GOT3 (cell line): ENCODE data around the gene PROX1.

Source experiments
- DNase-seq: peaks from one replicate; lab custom pipeline; 2025; ENCODE audit warnings: mixed read lengths; lab: John Stamatoyannopoulos, UW

The PROX1 gene

DNA sequence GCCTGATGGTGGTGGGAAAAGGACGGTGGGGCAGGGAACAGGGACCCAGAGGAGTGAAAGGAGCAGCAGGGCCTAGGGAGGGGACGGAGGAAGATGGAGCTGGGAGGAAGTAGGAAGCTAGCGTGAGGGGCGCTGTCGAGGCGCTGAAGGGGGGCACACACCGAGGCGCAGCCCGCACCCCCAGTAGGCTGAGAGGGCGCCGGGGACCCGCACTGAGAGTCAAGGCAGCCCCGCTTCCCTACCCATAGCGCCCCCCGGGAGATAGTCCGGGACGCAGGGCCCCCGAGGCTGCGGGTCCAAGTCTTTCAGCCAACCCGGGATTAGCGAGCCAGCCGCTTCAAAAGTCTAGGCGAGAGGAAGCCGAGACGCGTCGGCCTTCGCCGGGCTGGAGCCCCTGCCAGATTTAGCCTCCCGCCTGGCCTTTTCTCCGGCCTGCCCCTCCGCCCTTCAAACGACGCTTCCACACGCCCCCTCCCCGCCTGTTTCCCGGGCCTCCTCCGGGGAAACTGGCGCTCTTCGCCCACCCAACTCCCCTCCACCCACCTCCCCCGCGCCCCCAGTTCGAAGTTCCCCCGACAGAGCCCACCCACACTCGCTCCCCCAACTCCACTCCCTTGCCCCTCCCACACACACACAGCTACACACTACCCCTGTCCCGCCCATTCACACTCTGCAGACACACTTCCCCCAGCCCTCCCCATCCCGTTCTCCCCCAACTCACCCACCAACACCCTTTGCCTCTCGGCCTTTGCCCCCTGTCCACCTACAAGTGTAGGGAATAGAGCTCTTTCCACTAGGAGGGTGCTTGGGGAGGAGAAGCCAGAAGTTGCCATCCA is 7.8 kb upstream of the PROX1 start:
- DNase-seq: no peak

DNA sequence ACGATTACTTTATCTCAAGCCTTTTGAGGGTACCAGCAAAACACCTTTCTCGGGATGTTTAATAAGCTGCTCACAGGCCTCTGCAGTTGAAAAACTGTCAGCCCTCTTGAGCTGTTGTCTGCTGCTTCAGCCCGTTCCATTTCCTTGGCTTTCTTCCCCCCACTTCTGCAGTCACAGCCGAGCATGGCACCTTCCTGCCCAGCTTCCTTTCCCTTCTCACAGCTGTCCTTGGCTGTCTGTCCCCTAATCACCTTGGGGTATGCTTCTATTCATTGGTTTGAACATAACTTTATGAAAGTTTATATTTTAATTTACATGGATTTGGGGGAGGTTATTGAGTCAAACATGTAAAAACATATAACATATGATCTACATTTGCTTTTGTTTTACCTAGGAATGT is 6.9 kb upstream of the PROX1 start:
- no peak for DNase-seq

DNA sequence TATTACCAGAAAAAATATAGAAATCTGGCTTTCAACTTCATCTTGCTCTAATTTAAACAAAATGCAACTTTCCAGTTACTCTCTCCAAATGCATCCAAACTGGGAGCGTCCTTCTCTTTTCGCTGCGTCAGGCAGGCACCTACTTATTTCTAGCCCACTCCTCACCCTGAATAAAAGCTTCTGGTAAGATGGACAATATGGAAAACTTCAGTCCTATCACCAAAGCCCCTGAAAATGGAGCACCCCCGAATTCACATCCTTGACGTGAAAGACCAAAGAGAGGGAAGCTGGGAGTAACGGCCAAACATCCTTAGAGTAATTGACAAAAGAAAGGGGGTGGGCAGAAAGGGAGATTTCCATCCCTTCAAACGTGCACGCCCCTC is 5.5 kb upstream of the PROX1 start:
- DNase-seq: no peak

DNA sequence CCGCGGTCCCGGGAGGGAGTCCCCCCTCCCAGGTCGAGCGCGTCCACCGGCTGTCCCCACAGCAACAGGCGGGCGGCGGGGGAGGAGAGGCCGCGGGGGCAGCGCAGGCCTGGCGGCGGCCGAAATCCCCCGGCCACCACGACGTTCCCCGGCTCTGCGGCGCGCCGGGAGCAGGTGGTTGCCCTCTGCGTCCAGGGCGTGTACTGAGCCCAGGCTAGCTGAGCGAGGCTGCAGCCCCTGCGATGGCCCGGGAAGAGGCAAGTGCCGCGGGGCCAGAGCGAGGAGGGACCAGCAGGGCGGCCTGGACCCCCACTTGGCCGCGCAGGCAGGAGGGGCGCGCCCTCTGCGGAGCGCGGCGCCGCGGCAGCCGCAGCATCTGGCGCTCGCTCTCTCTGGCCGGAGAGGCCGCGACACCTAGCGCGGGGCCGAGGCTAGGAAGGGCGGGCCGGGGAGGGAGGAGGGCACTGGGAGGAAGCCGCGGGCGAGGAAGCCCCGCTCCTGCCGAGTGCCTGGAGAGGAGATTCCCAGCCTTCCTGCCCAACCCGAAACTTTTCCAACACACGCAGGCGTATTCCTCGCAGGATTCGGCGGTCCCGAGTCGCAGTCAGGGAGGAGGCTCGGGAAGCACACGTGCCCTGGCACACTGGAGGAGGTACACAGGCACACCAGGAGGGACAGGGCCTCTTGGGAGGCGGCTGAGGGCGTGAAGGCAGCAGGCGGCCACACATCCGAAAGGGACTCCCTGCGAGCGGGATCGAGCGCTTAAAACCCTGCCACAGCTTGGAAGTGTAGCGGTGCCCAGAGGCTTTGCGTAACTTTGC is 4.9 kb upstream of the PROX1 start:
- DNase-seq: no peak

DNA sequence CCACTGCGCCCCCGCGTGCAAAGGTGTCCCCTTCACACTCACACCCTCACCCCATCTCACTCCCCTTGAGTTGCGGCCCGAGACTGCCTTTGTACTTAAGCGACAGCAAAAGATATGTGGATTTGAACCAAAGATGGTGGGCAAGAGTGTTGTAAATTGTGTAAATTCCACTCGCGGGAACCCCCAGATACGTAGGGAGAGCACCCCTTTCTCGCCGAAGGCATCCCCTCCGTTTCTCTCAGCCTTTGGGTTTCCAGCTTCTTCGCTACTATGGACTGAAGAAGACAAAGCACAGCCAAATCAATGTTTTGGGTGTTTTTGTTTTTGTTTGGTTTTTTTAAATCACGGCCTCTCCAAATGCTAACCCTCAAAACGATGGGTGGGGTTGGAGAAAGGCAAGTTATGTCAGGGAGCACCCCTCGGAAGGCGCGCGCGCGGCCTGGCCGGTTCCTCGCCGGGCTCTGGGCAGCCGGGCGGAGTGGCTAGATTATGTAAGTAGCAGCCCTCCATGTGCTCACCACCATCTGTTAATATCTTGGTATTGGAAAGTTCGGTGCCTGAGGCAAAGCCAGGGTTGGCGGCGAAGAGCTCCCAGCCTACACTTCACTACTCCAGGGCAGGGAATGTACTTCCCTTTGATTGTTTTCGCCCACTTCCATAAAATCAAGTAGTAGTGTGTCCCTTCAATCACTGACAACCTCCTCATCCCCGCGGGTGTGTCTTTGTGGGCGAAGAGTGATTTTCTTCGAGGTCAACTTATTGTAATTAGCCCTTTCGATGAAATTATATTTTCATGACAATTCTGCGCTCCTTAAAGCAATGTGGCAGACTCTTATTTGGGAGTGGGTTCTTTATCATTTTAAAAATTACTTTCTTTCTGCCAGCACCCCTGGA is 4.0 kb upstream of the PROX1 start:
- DNase-seq: no peak

DNA sequence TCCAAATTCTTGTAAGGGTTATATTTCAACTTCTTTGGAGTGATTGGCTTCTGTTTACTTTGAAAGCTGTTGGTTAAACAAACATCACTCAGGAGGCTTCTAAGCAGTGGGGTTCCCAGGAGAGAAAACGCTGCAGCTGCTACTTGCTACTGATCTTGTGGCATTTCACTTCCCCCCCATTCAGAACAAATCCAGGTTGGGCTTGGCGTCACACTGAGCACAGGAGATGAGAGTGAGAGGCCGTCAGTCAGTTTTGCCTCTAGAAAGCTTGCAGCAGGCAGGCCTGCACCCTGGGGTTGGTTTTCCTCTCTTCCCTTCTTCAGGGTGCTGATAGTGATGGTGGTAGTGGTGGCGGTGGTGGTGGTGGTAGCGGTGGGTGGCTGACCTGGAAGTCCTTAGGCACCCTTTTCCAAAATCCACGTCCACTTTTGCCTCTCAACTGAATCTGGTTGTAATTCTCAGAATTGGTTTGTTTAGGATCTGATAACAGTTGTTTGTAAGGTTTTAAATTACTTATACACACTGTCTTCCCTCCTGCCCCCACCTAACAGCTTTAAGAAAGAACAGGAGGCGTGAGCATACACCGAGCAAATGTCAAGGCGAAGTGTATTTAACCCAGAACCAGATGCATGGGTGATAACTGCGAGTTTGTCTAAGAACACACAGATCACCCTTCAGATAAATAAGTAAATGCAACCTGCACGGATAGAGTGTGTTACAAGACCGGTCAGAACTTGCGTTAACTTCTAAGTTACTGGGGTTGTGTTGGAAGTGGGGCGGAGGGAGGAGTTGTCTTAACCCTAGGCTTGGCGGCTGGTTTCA is 3.2 kb upstream of the PROX1 start:
- no peak for DNase-seq

DNA sequence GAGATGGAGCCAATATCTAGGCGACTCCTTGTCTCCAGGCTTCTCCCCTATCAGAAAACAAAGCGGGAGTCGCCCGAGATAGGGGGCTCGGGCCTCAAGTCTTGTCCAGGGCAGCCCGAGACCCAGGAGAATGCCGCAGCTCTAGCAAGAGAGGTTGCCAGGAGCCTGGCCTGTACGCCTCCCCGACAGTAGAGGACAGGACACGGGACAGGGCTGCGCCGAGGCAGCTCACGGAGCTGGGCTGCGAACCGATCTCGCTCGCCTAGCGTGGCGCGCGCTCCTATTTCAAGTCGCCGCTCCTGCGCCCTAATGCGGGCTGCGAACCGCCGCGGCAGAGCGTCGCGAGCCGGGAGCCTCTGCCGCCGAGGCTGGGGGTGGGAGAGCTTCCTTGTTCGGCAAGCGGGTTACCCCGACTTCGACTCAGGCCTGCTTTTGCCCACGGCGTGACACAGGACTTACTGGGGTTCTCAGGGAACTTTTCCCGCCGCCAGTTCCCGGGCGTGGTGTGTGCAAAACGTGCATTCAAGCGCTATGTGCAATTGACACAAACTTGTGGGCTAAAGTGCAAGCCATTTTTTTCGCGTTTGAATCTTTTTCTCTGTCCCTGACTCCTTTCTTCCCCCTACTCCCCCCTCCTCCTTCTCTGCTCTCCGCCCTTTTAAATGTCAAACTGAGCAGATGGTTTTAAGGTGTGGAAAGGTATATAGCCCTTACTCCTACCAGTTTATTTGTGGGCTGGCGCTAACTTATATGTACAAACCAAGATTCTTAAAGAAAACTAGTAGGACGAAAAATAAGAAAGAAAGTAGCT is 2.4 kb upstream of the PROX1 start:
- DNase-seq: no peak

DNA sequence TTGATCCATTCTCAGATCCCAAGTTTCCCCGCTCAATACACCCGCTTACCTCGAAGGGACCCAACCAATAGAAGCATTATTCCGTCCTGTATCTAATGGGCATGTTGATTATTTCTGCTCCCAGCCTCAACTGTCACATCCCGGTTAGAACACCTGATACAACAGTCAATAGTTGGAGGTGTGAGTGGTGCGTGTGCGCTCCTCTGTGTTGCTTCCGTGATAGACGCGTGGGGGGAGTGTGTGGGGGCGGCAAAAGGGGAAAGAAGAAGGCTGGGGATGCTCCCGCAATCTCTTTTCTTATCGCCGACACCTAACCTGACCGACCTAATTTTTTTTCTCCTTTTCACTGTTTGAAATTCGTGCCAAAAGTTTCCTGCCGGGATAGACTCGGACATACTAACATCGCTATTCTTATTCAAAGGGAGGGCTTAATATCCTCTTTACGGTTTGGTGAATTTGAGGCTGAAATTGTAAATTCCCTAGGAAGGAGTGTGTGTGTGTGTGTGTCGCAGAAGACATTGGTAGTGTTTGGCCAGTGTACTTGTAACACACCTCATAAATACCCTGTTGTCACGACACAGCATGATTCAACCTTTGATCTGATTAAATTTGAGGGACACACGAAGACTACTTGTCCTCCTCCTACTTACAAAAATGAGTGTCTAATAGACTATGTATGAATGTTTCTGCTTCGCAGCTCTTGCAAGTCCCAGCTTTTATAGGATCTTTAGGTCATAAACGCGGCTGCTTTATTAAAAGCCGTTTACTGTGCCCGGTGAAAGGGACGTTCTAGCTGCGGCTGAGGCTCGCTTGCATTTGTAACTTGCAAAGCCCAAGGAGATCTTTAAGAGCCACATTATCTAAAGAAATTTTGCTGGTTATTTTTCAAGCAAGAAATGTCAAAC is 1.5 kb upstream of the PROX1 start:
- DNase-seq: no peak

DNA sequence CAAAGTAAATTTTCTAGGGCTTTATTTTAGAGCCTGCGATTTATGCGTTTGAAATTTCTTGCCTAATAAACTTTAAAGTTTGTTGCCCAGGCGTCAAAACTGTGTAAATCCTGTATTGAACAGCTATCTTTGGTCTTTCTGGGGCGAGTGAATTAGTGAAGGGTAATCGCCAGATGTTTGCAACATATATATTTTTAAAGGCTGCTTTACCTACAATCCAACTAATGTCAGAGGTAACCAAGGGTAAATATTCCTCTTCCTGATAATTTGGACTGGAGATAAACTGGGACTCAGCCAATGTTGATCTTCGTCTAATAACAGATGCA is 885 bp upstream of the PROX1 start:
- no peak for DNase-seq

DNA sequence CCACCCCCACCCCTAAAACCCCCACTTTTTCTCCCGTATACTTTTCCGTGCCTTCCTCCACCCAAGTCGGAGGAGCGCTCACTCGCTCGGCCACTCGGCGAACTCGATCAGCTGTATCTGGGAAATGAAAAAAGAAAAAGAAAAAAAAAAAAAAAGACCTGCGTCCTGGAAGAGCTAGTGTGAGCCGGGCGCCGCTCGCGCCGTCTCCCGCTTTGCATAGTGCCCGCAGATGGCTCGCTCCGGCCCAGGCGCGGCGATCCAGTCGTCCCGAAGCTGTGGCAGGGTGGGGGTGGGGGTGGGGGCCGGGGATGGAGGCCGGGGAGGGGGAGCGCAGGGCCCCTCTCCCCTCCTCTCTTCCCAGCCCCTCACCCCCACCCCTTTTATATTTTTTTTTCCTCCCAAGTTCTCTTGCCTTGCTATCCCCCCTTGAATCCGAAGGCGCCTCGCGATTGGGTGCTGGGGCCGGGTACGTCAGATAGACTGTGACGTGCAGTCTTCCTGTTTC is 299 bp upstream of the PROX1 start:
- no peak for DNase-seq

DNA sequence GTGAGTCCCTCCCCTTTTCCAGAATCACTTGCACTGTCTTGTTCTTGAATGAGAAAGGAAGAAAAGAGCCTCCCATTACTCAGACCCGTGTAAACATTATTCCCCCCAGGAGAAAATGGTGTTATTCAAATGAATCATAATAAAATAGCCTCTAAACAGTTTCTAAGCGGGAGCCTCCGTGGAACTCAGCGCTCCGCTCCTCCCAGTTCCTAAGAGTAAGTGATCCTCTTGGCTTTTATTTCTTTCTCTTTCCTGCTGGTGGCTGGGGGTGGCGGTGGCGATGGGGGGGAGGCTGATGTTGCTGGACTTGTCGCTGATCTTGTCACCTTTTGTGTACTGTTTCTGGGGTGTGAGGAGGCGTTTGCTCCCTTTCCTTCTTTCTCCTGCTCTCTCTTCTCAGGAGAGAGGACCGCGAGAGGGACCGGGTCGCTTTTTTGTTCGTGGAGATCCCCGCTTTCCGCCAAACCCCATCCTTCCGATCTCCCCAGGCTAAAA is 781 bp downstream of the PROX1 start:
- DNase-seq: no peak

DNA sequence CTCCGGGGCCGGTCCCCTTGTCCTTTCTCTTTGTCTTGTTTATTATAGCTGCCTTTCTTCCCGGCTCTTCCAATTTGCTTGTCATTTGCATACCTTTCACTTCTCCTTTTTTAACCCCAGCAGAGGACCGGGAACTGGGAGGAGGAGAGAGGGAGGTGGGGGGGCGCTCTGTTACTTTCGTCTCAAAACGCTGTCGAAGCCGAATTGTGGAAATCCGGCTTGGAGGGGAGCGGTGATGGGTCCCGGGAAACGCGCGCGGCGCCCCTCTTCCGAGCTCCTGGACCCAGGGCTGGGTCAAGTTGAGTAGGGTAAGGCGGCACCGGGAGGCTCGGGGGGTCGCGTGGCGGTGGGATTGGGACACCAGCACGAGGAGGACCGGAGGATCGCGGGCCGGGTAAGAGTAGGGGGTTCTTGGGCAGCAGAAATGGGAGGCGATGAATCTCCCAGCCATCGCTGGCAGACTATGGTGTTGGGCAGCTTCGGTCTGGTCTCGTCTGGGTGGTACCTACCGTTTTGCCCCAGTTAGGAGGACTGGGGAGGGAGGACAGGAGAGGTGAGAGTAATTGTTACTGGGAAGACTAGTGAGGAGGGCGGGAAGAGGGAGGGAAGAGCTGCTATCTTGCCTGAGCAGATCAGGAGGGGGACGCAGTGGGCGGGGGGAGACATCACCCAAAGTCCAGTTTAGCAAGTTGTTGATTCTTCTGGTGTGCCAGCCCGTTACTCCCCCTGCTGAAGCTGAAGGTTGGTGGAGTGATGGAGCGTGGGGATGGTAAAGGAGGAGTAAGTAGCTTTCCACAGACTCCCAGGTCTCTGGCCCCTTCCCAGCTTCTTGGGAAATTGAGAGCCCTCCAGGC is 1.5 kb downstream of the PROX1 start:
- DNase-seq: no peak

DNA sequence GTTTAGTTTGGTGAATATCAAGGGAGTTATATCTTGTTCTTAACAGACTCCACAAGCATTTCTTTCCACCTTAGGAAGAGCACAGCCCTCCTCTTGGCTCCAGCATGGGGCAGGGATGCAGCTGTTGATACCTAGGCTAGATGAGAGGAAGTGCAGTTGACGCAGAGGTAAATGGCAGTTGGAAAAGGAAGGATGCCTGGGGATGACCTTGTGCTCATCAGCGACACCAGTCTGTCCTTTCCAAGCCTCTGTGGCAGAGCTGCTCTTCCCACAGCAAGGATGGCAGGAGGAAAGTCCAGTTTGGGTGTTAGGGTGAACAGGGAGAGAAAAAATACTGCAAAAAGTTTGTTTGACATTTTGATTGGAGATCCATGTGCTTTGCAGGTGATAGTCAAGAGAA is 6.2 kb downstream of the PROX1 start:
- no peak for DNase-seq

DNA sequence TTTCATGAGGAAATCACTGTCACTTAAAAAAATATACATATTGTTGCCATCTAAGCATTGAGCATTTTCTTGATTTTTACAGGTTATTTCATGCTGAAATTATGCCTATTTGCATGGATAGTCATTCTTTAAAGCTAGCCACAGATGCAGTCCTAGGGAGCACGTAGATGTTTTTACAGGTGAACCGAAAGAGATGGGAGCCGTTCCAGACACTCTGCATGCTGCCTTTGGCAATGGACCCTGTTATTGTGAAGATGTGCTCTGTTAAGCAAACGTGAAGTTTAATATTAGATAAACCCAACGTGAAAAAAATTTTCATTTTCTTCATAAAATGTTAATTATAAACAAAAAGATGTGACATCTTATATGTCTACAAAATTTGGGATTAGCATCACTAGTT is 7.1 kb downstream of the PROX1 start:
- DNase-seq: no peak

DNA sequence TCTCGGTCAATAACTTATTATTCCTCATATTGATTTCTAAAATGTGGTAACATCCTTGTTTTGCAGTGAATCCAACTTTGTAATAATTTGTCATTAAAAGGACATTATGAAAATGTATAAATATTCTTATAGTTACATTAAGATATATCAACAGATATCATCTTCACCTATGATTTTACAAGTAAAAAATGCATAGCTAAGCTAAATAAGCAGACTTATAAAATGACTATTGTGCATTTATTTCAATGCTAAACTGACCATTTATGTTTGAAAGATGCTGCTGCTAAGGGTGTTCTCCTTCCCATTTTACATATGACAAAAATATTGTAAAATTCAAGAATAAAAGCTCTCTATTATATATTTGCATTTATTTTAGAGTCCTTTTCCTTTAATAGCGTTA is 7.8 kb downstream of the PROX1 start:
- no peak for DNase-seq

DNA sequence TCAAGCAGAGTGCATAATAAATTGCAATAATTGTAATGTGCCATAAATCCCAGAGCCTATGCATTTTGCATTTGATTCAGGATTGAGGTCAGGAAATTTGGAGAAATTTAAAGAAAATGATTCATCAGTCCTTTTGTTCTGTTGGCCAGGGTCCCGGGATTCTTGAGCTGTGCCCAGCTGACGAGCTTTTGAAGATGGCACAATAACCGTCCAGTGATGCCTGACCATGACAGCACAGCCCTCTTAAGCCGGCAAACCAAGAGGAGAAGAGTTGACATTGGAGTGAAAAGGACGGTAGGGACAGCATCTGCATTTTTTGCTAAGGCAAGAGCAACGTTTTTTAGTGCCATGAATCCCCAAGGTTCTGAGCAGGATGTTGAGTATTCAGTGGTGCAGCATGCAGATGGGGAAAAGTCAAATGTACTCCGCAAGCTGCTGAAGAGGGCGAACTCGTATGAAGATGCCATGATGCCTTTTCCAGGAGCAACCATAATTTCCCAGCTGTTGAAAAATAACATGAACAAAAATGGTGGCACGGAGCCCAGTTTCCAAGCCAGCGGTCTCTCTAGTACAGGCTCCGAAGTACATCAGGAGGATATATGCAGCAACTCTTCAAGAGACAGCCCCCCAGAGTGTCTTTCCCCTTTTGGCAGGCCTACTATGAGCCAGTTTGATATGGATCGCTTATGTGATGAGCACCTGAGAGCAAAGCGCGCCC is 8.7 kb downstream of the PROX1 start:
- no peak for DNase-seq

DNA sequence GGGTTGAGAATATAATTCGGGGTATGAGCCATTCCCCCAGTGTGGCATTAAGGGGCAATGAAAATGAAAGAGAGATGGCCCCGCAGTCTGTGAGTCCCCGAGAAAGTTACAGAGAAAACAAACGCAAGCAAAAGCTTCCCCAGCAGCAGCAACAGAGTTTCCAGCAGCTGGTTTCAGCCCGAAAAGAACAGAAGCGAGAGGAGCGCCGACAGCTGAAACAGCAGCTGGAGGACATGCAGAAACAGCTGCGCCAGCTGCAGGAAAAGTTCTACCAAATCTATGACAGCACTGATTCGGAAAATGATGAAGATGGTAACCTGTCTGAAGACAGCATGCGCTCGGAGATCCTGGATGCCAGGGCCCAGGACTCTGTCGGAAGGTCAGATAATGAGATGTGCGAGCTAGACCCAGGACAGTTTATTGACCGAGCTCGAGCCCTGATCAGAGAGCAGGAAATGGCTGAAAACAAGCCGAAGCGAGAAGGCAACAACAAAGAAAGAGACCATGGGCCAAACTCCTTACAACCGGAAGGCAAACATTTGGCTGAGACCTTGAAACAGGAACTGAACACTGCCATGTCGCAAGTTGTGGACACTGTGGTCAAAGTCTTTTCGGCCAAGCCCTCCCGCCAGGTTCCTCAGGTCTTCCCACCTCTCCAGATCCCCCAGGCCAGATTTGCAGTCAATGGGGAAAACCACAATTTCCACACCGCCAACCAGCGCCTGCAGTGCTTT is 9.4 kb downstream of the PROX1 start:
- no peak for DNase-seq
